GM19025 (cell line): Measurements from ENCODE around the gene OR52N5.

Experiments
- ATAC-seq: cut with Tn5 transposase; IDR thresholded peaks from one replicate; pipeline ENCODE4 v1.9.1; 2021; ENCODE audit warnings: mild to moderate bottlenecking, low read depth, moderate library complexity; ENCODE audit not compliant: unreplicated experiment

OR52N5 gene

DNA sequence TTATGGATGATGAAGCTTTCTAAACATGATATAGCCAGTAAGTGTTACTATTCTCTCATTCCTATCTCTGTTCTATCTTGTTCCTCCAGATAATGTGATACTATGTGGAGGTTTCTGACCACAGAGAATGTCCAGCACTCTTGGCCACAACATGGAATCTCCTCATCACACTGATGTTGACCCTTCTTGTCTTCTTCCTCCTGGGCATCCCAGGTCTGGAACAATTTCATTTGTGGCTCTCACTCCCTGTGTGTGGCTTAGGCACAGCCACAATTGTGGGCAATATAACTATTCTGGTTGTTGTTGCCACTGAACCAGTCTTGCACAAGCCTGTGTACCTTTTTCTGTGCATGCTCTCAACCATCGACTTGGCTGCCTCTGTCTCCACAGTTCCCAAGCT lies 56.8 kb downstream of the OR52N5 start:
- ATAC-seq = no peak
